ES-I3 (cell line): Measurements from ENCODE around the gene THADA.

ENCODE experiments used
- H3K36me3 ChIP-seq: 2 replicates; pipeline ENCODE4 v1.6.1; 2013; ENCODE audit warnings: mild to moderate bottlenecking, low read length, control low read depth, moderate library complexity; ENCODE audit not compliant: insufficient read depth
- H3K4me1 ChIP-seq: 2 replicates; pipeline ENCODE4 v1.6.1; 2013; ENCODE audit warnings: mild to moderate bottlenecking, control low read depth, low read length; ENCODE audit not compliant: insufficient read depth
- H3K9ac ChIP-seq: 2 replicates; pipeline ENCODE4 v1.6.1; 2013; ENCODE audit warnings: low read depth, mild to moderate bottlenecking, low read length, moderate library complexity
- H3K9me3 ChIP-seq: 2 replicates; pipeline ENCODE4 v1.6.1; 2013; ENCODE audit warnings: mild to moderate bottlenecking, low read length, moderate library complexity; ENCODE audit not compliant: control insufficient read depth, insufficient read depth

The THADA gene

DNA sequence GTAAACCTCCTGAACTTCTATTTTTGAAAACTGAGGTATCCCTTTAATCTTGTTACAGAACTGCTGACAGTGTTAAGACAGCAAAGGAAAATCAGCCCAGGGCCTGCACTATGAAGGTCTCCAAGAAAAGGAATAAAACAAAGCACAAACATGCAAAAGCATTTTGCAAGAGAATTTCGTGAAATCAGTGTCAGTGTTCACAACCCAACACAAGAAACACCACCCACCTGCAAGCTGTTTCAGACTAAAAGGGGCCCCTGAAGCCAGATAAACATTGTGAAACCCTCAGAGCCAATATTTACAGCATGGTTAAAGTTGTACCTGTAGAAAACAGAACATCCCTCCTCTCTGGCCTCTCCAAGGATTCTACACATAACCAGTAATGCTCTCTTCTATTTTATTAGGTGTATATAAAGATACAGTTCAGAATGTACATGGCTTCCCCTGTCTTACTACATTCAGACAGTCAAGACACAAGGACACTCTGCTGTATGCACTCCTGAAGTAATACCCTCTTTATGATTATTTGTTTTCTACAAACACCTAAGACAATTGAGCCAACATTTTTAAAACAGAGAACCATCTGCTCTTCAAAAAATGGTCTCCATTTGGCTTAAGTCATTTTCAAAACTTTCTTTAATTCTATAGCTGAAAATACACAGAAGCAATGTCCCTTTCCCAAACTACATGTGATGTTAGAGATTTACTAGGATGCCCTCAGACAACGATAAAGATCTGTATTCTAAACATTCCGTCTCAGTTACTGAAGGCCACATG lies 219.9 kb downstream of the THADA start:
- Histone ChIP-seq H3K9me3 (no peaks in the 10 kb centered on the region), H3K9ac (no peak overlapping the region), H3K36me3 (no peaks in the 10 kb centered on the region), H3K4me1 (peaks cover 4% of the 10 kb centered on the region; the same call in 1 of the 2 replicates)

GRCh38 chr2:43372416-43373081 lies 223.3 kb downstream of the THADA start:
- no peaks in the 10 kb centered on the region for H3K9me3 ChIP-seq
- no peaks in the 10 kb centered on the region for H3K36me3 ChIP-seq
- H3K4me1 ChIP-seq = peaks cover 4% of the 10 kb centered on the region; the same call in 1 of the 2 replicates
- no peak overlapping the region for H3K9ac ChIP-seq

DNA sequence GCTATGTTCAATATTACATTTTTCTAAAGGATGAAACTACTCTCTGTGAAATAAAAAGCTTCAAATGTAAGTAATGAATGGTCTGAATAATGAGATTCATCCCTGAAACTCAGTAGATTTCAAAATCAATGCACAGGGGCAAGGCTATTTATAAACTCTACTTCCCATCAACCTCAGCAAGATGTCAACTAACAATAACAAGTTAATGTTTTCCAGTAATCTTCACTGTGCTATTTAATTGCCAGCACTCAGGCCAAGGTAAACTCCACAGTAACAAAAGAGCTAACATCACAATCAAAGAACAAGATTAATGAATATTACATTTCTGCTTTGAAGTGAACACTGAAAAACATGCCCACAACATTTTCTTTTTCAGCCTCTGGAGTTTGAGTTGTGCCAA lies 225.1 kb downstream of the THADA start:
- no peak overlapping the region for H3K9ac ChIP-seq
- no peaks in the 10 kb centered on the region for H3K9me3 ChIP-seq
- peaks cover 4% of the 10 kb centered on the region; the same call in 1 of the 2 replicates for H3K4me1 ChIP-seq
- H3K36me3 ChIP-seq = no peaks in the 10 kb centered on the region

GRCh38 chr2:43370146-43370545 lies 225.7 kb downstream of the THADA start:
- H3K9ac ChIP-seq = no peak overlapping the region
- no peaks in the 10 kb centered on the region for H3K36me3 ChIP-seq
- H3K9me3 ChIP-seq = no peaks in the 10 kb centered on the region
- H3K4me1 ChIP-seq = peaks cover 4% of the 10 kb centered on the region; the same call in 1 of the 2 replicates

GRCh38 chr2:43368483-43369385 lies 227.1 kb downstream of the THADA start:
- Histone ChIP-seq H3K36me3 (no peaks in the 10 kb centered on the region), H3K4me1 (peaks cover 4% of the 10 kb centered on the region; the same call in 1 of the 2 replicates), H3K9ac (no peak overlapping the region), H3K9me3 (no peaks in the 10 kb centered on the region)

- Histone ChIP-seq H3K4me1 (peaks cover 4% of the 10 kb centered on the region; the same call in 1 of the 2 replicates), H3K36me3 (no peaks in the 10 kb centered on the region), H3K9me3 (no peaks in the 10 kb centered on the region), H3K9ac (no peak overlapping the region)
These were observed 228.6 kb downstream of the THADA start for GRCh38 chr2:43367012-43367782.

GRCh38 chr2:43363120-43363519 lies 232.7 kb downstream of the THADA start:
- Histone ChIP-seq H3K9me3 (no peaks in the 10 kb centered on the region), H3K4me1 (no peaks in the 10 kb centered on the region), H3K36me3 (no peaks in the 10 kb centered on the region), H3K9ac (no peak overlapping the region)

- Histone ChIP-seq H3K9ac (no peak overlapping the region), H3K9me3 (no peaks in the 10 kb centered on the region), H3K4me1 (no peaks in the 10 kb centered on the region), H3K36me3 (no peaks in the 10 kb centered on the region)
These were observed 234.6 kb downstream of the THADA start for GRCh38 chr2:43361286-43361685.

- H3K9ac ChIP-seq = no peak overlapping the region
- no peaks in the 10 kb centered on the region for H3K36me3 ChIP-seq
- H3K4me1 ChIP-seq = no peaks in the 10 kb centered on the region
- H3K9me3 ChIP-seq = no peaks in the 10 kb centered on the region
These were observed 235.7 kb downstream of the THADA start for GRCh38 chr2:43360137-43360536.

DNA sequence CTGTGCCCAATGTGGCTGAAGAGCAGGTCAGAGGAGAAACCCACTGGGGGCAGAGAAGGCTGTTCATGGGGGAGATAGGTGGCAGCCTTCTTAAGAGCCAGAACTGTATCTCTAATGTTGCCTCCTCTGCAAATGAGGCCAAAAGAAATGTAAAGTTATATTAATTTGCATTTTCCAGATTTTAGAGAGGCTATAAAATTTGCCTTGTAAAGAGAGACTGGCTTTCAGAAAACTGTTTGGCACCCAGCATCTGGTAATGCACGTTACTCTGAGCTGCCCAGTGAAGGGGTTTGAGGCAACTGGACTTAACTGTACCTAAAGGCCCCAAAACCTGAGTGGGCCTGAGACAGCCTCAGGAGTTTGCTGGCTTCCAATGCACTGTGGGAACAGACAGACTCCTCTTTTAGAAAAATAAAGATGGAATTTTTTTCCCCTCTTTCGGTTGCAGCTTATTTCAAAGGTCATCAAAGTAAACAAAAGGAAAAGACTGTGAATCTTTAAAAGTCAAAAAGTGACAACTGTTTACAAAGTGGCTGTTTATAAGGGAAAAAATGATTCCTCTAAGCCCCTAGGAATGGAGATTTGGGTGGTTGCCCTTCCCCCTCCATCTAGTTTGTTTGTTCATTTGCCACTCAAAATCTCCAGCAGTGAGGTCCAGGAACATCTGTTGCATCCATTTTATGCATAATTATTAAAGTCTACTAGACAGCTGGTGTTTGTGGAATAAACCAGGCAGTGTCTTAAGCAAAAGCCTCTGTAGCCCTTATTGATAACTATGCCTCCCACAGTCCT lies 237.2 kb downstream of the THADA start:
- Histone ChIP-seq H3K9ac (no peak overlapping the region), H3K9me3 (no peaks in the 10 kb centered on the region), H3K36me3 (no peaks in the 10 kb centered on the region), H3K4me1 (no peaks in the 10 kb centered on the region)

GRCh38 chr2:43356774-43357173 lies 239.1 kb downstream of the THADA start:
- H3K36me3 ChIP-seq = no peaks in the 10 kb centered on the region
- H3K9ac ChIP-seq = no peak overlapping the region
- H3K4me1 ChIP-seq = no peaks in the 10 kb centered on the region
- H3K9me3 ChIP-seq = no peaks in the 10 kb centered on the region

- H3K4me1 ChIP-seq = no peaks in the 10 kb centered on the region
- H3K9ac ChIP-seq = no peak overlapping the region
- H3K9me3 ChIP-seq = no peaks in the 10 kb centered on the region
- H3K36me3 ChIP-seq = no peaks in the 10 kb centered on the region
These were observed 240.4 kb downstream of the THADA start for GRCh38 chr2:43355399-43355798.

- H3K9ac ChIP-seq = no peak overlapping the region
- H3K9me3 ChIP-seq = no peaks in the 10 kb centered on the region
- peaks cover 21% of the 10 kb centered on the region for H3K4me1 ChIP-seq
- H3K36me3 ChIP-seq = no peaks in the 10 kb centered on the region
These were observed 245.9 kb downstream of the THADA start for GRCh38 chr2:43349904-43350303.
